ENCODE measurements around the gene GAS6.

The GAS6 gene

DNA sequence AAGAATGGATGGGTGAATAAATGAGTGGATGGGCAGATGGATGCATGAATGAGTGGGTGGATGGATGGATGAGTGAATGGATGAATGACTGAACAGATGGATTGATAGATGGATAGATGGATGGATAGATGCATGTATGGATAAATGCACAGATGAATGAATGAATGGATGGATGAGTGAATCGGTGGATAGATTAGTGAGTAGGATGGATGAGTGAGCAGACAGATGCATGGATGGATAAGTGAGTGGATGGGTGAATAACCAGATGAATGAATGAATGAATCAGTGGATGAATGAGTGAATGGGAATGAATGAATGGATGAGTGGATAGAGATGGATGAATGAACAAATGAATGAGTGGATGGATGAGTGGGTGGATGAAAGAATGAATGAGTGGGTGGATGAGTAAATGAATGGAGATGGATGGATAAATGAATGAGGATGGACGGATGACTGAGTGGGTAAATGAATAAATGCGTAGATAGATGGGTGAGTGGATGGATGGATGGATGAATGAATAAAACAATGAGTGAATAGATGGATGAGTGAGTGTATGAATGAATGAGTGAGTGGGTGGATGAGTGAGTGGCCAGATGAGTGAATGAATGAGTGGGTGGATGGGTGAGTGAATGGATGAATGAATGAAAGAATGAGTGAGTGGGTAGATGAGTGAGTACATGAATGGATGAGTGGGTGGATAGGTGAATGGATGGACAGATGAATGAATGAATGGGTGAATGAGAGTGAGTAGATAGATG, 13.0 kb downstream of the GAS6 start:
- no peak for FAIRE-seq

DNA sequence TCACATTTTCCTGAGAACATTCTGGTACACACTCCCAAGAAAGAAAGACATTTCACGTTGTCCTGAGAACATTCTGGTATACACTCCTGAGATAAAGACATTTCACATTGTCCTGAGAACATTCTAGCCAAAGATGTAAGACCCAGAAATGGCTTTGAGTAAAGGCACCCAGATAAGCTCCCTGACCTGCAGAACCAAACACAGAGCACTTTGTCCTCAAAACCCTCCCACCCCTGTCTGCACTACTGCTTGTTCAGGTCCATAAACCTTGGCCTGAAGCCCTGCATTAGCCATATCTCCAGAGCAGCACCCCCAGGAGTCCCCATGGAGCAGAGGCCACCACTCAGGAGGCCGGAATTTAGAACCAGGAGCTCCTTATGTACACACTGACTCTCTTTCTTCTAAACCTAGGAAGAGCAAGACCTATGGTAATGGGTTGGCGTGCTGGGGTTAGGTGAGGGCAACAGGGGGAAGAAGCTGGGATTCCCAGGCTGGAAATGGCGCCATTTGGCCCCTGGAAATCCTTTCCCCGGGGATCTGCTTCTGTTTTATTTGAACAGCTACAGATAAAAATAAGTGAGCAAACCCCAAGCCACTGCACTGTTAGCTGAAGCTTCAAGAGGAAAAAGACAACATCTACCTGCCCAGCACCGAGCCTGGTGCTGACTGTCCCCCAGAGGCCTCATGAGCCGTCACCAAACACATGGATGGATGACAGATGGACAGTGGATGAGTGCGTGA, 13.7 kb downstream of the GAS6 start:
- no peak for FAIRE-seq

DNA sequence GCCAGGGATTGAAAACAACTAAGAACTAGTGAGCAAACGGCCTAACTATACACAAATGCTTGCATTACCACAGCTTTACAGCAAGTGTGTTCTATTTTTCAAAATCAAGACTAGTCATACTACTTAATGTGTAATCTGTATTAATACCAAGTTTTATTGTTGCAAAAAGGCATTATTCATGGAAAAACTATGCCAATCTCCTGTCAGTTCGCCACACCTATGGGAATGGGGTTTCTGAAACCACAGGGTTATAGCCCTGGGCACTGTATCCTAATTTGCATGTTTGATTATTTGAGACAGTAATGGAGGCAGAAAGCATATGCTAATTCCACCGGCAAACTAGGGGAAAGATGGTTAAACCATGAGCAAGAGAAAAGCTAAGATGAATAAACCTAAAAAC, 14.3 kb downstream of the GAS6 start:
- FAIRE-seq: no peak

- FAIRE-seq: no peak
These were observed 15.2 kb downstream of the GAS6 start for GRCh38 chr13:113848431-113849260.

DNA sequence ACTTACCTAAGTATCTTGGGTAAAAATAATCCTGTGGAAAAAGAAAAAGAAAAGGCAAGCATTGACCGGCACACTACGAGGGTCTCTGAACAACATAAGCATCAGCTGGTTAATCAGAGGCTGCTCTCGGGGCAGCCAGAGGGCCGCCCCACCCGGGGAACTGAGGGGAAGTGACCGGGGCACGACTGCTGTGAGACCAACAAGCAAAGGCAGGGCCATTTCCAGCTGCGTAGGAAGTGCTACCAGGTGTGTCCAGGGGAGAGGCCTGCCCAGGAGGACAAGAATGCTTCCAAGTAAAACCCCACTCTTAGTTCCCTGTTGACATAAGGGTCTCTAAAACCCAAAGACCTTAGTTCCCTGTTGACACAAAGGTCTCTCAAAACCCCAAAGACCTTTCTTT, 15.9 kb downstream of the GAS6 start:
- no peak for FAIRE-seq

GRCh38 chr13:113846636-113847318, 17.1 kb downstream of the GAS6 start:
- FAIRE-seq: no peak

DNA sequence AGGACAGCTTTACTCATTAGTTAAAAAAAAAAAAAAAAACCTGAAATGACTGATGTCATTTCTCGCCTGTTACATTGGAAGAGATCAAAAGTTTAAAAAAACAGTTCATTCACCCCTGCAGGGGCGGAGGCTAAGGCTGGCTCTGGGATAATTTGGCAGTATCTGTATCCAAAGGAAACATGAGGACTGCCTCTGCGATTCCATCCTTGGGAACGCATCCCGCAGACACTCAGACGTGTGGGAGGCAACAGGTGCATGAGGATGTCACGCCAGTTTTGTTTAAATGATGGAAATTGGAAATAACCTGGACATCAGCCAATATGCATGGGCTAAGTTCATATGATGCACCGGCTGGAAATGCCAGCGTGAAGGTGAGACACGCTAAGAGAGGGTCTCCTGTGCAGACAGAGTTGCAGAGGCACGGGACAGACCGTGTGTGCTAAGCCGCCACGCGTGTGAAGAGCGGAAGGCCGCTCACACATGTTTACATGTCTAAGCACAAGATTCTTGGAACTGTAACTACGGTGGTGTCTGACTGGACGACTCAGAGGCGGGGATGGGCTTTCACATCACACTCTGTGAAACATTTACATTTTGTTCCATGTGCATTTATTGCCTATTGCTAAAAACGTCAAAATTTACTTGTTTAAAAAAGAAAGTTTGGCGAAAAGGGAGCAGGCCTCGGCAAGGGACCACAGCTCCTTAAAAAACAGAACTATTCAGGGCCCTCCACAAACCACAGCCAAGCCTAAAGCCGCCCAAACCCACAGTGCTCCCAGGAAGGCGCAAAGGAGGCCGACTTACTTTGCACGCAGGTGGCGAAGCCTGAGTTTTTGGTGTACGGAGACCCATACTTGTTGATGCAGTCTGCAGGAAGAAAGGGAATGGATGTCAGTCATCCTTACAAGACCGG, 17.9 kb downstream of the GAS6 start:
- FAIRE-seq: no peak

GRCh38 chr13:113845055-113845454, 18.8 kb downstream of the GAS6 start:
- FAIRE-seq: no peak

- FAIRE-seq: no peak
These were observed 19.9 kb downstream of the GAS6 start for GRCh38 chr13:113843864-113844556.

DNA sequence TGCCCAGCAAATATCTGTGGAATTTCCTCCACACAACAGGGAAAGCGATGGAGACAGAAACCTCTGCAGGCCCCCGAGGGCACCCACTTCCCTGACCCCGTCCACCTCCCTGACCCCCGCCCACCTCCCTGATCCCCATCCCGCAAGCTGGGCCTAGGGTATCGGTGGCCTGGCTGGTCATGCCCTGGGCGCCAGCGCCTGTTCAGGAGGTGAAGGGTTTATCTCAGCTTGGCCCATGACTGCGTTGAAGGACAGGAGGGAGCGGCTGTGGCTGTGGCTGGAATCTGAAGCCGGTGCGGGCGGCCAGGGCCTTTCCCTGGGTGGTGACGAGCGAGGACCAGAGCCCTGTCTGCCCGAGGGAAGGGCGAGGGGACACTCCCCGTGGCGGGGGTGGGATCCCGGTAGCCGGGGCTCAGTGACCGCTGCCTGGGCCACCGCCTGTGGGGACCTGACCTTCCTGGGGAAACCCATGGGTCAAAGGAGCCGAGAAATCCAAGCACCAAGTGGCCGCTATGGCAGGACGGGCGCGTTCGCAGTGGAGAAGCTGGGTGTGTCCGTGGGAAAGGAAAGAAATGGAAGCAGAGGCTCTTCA, 20.7 kb downstream of the GAS6 start:
- no peak for FAIRE-seq

DNA sequence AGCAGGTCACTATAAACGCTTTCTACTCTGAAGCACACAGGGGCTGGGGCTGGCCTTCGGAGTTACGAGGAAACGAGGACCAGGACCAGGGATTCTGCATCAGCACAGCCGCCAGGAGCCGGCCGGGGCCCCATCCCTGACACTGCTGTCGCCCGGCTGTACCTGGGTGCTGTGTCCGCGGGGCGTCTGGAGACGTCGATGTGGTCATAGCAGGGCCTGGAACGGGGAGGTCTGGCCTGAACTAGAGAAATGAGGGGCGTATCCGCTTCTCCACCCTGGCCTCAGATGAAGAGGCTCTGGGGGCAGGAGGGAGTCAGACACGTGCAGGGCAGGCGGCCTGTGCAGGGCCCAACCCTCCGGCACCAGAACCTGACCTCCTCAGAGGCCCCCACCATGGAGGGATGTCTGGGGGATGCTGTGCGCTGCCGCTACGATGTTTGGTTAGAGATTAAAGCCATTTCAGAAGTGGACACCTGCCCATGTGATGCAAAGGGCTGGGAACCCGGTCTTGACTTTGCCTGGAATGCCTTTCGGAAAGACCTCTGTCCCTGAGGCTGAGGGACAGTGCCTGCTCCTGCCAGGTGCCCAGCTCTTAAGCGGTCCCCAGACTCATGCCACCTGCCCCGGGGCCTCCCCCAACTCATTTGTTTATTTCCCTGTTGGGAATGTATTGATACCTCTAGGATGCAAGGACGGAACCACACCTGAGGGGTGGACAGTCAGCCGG, 21.4 kb downstream of the GAS6 start:
- no peak for FAIRE-seq

GRCh38 chr13:113841353-113841650, 22.6 kb downstream of the GAS6 start:
- no peak for FAIRE-seq

DNA sequence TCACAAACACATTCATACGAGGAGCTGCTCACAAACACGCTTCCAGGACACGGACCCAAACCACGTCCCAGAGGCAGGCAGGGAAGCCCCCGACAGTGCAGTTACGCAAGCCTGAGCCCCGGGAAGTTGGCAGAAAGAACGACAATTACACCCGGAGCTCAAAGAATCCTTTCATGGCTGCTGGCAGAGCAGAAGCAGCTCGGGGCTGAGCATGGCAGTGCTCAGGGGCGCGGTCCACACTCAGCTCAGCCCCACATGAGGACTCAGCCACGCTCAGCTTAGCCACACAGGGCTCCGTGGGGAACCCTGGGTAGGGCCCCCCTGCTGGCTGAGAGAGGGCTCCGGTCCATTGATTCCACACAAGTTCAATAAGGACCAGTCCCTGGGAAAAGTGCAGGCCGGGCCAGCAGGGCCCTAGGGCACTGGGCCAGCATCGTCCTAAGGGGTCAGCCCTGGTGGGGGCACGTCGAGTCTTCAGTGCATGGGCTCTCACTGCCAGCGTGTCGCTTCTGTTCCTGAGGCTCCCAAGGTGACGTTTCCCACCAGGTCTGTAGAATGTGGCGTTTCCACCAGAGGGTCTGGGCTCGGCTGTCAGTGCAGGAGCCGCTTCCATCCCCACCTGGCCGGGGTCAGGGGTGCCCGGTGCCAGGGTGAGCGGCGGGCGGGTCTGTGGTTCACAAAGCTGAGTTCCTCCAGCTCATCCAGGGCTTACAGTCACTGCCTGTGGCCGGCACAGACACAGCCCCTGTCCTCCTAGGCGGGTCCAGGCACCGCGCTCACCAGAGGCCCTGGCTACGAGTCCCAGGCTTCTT, 23.1 kb downstream of the GAS6 start:
- no peak for FAIRE-seq

- no peak for FAIRE-seq
These were observed 24.2 kb downstream of the GAS6 start for GRCh38 chr13:113839536-113840204.

- FAIRE-seq: no peak
These were observed 25.1 kb downstream of the GAS6 start for GRCh38 chr13:113838711-113839201.

DNA sequence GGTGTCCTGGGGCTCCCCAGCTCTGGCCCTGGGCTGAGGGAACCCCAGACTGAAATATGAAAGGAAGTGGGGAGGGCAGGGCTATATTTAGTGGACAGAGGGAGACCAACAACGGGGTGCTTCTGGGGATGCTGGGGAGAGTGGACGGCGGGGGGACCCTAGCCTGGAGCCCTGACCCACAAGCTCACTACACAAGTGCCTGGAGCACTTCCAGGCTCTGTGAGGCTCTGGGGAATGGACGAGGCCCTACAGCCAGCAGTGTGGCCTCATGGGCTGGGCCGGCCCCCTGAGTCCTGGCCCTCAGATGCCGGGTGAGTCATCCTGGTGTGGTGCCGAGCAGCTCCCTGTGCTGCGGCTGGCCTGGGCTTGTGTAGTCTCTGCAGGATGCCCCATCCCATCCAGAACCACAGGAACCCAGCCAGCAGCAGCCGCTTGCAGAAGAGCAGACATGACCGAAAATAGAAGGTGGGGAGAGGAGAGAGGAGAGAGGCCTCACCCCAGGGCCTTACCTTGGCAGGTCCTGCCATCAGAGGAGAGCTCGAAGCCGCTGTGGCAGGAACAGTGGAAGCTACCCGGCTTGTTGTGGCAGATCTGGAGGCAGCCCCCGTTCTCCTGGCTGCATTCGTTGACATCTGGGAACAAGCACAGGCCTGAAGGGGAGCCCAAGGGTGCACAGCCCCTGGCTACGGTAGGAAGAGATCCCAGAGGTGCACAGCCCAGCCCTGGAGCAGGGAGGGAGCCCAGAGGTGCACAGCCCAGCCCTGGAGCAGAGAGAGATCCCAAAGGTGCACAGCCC, 26.1 kb downstream of the GAS6 start:
- no peak for FAIRE-seq

- FAIRE-seq: no peak
These were observed 26.9 kb downstream of the GAS6 start for GRCh38 chr13:113836768-113837559.

Measured in TTC549 (cell line).